MM.1S (cell line): ENCODE measurements around the gene NLGN1.

ENCODE experiments used
- DNase-seq: peaks from one replicate; pipeline ENCODE4 v3.0.0-alpha.2; 2015
- H2AFZ ChIP-seq: fragments of 300-600 bp; sonication (generic); 2 replicates; pipeline ENCODE4 v1.6.0; 2016; ENCODE audit warnings: antibody characterized with exemption, low read length
- H3F3A ChIP-seq: fragments of 300-600 bp; sonication (generic); 2 replicates; pipeline ENCODE4 v1.6.1; 2016; ENCODE audit warnings: mild to moderate bottlenecking, antibody characterized with exemption, low read length, moderate library complexity, mixed read lengths; ENCODE audit not compliant: insufficient read depth
- H3K27ac ChIP-seq: fragments of 300-600 bp; sonication (generic); 2 replicates; pipeline ENCODE4 v1.5.1; 2016; ENCODE audit warnings: mild to moderate bottlenecking, low read length
- H3K27me3 ChIP-seq: fragments of 300-600 bp; sonication (generic); replicated peaks from 2 replicates; pipeline ENCODE4 v1.6.0; 2016; ENCODE audit warnings: low read length; ENCODE audit not compliant: insufficient read depth
- H3K36me3 ChIP-seq: fragments of 300-600 bp; sonication (generic); replicated peaks from 2 replicates; pipeline ENCODE4 v1.6.1; 2016; ENCODE audit warnings: mild to moderate bottlenecking, low read length, mixed read lengths; ENCODE audit not compliant: insufficient read depth
- H3K4me1 ChIP-seq: fragments of 300-600 bp; sonication (generic); 2 replicates; pipeline ENCODE4 v1.6.1; 2016; ENCODE audit warnings: low read length, mixed read lengths
- H3K4me2 ChIP-seq: fragments of 300-600 bp; sonication (generic); 2 replicates; pipeline ENCODE4 v1.6.0; 2016; ENCODE audit warnings: low read depth, low read length
- H3K4me3 ChIP-seq: fragments of 300-600 bp; sonication (generic); 2 replicates; pipeline ENCODE4 v1.5.1; 2016; ENCODE audit warnings: low read length, mixed read lengths
- H3K79me2 ChIP-seq: fragments of 300-600 bp; sonication (generic); 2 replicates; pipeline ENCODE4 v1.6.1; 2016; ENCODE audit warnings: mixed run types, low read length, mixed read lengths
- H3K9ac ChIP-seq: fragments of 300-600 bp; sonication (generic); 2 replicates; pipeline ENCODE4 v1.6.1; 2016; ENCODE audit warnings: low read length, mixed read lengths
- H3K9me2 ChIP-seq: fragments of 300-600 bp; sonication (generic); replicated peaks from 2 replicates; pipeline ENCODE4 v1.6.1; 2016; ENCODE audit warnings: mild to moderate bottlenecking, low read length, mixed read lengths; ENCODE audit not compliant: insufficient read depth
- H3K9me3 ChIP-seq: fragments of 300-600 bp; sonication (generic); replicated peaks from 2 replicates; pipeline ENCODE4 v1.6.1; 2016; ENCODE audit warnings: mild to moderate bottlenecking, low read length, mixed read lengths; ENCODE audit not compliant: insufficient read depth
- H4K20me1 ChIP-seq: fragments of 300-600 bp; sonication (generic); 2 replicates; pipeline ENCODE4 v1.6.1; 2016; ENCODE audit warnings: mild to moderate bottlenecking, low read length, moderate library complexity, mixed read lengths; ENCODE audit not compliant: insufficient read depth
- CTCF ChIP-seq: fragments of 300-600 bp; sonication (generic); IDR thresholded peaks from 2 replicates; pipeline ENCODE4 v1.5.1; 2016; ENCODE audit warnings: antibody characterized with exemption, low read length, mixed read lengths
- EZH2 ChIP-seq: fragments of 300-600 bp; sonication (generic); optimal IDR thresholded peaks from 2 replicates; pipeline ENCODE3; 2017; ENCODE audit warnings: low read depth, mild to moderate bottlenecking, antibody characterized with exemption, low read length, mixed read lengths
- EZH2phosphoT487 ChIP-seq: fragments of 300-600 bp; sonication (generic); IDR thresholded peaks from 2 replicates; pipeline ENCODE4 v1.6.1; 2018; ENCODE audit warnings: antibody characterized with exemption, low read length

Gene NLGN1

GRCh38 chr3:174192471-174192870 is 794.9 kb downstream of the NLGN1 start:
- no peak overlapping the region for H3K9ac ChIP-seq
- no peak overlapping the region for H2AFZ ChIP-seq
- TF ChIP-seq EZH2phosphoT487 (no peak), CTCF (no peak), EZH2 (no peak)
- no peak overlapping the region for H3K4me2 ChIP-seq
- H4K20me1 ChIP-seq, result no peaks in the 10 kb centered on the region
- 0 out of 2 replicates have a peak, but pooled peaks cover 7% of the 10 kb centered on the region for H3K4me1 ChIP-seq
- H3K79me2 ChIP-seq, result no peaks in the 10 kb centered on the region
- H3K27me3 ChIP-seq, result no peaks in the 10 kb centered on the region
- H3K36me3 ChIP-seq, result no peaks in the 10 kb centered on the region
- H3K9me2 ChIP-seq, result no peaks in the 10 kb centered on the region
- no peaks in the 10 kb centered on the region for H3K9me3 ChIP-seq
- DNase-seq, result no peak
- H3F3A ChIP-seq, result 0 out of 2 replicates have a peak, but pooled peaks cover 6% of the 10 kb centered on the region
- no peak overlapping the region for H3K4me3 ChIP-seq
- no peak overlapping the region for H3K27ac ChIP-seq

- no peaks in the 10 kb centered on the region for H3K79me2 ChIP-seq
- no peak overlapping the region for H3K9ac ChIP-seq
- no peaks in the 10 kb centered on the region for H4K20me1 ChIP-seq
- no peak overlapping the region for H2AFZ ChIP-seq
- H3K9me2 ChIP-seq, result no peaks in the 10 kb centered on the region
- H3K4me2 ChIP-seq, result no peak overlapping the region
- H3K27me3 ChIP-seq, result no peaks in the 10 kb centered on the region
- TF ChIP-seq EZH2phosphoT487, result no peak
- no peak for DNase-seq
- no peak overlapping the region for H3K27ac ChIP-seq
- H3K9me3 ChIP-seq, result no peaks in the 10 kb centered on the region
- no peaks in the 10 kb centered on the region for H3K36me3 ChIP-seq
- no peak overlapping the region for H3K4me3 ChIP-seq
- H3K4me1 ChIP-seq, result 0 out of 2 replicates have a peak, but pooled peaks cover 7% of the 10 kb centered on the region
- H3F3A ChIP-seq, result 0 out of 2 replicates have a peak, but pooled peaks cover 6% of the 10 kb centered on the region
These were observed 796.1 kb downstream of the NLGN1 start for GRCh38 chr3:174193604-174194003.

GRCh38 chr3:174197416-174197815 is 799.9 kb downstream of the NLGN1 start:
- Histone ChIP-seq H2AFZ (no peak overlapping the region), H3K9me2 (no peaks in the 10 kb centered on the region), H3F3A (no peaks in the 10 kb centered on the region), H3K4me1 (no peaks in the 10 kb centered on the region), H3K9me3 (no peaks in the 10 kb centered on the region), H4K20me1 (no peaks in the 10 kb centered on the region), H3K27ac (no peak overlapping the region), H3K4me3 (no peak overlapping the region), H3K9ac (no peak overlapping the region), H3K36me3 (no peaks in the 10 kb centered on the region), H3K79me2 (no peaks in the 10 kb centered on the region), H3K27me3 (no peaks in the 10 kb centered on the region), H3K4me2 (no peak overlapping the region)
- no peak for DNase-seq
- TF ChIP-seq CTCF (no peak), EZH2phosphoT487 (no peak), EZH2 (no peak)

GRCh38 chr3:174198199-174198598 is 800.7 kb downstream of the NLGN1 start:
- Histone ChIP-seq H2AFZ (no peak overlapping the region), H3K9ac (no peak overlapping the region), H3K4me3 (no peak overlapping the region), H3K4me2 (no peak overlapping the region), H3K36me3 (no peaks in the 10 kb centered on the region), H3K79me2 (no peaks in the 10 kb centered on the region), H3K27ac (no peak overlapping the region), H3K4me1 (no peaks in the 10 kb centered on the region), H3F3A (no peaks in the 10 kb centered on the region), H3K27me3 (no peaks in the 10 kb centered on the region), H4K20me1 (no peaks in the 10 kb centered on the region), H3K9me2 (no peaks in the 10 kb centered on the region), H3K9me3 (no peaks in the 10 kb centered on the region)
- no peak for DNase-seq
- TF ChIP-seq CTCF, result no peak
- no peak for TF ChIP-seq EZH2phosphoT487
- no peak for TF ChIP-seq EZH2
